GM21526 (cell line): Measurements from ENCODE around the gene SLC2A13.
"Not testable (repeated sequence)": the region's sequence is repeated elsewhere in the genome, so short reads cannot be mapped to it uniquely, and the experiment has no call there.

Source experiments
- ATAC-seq: cut with Tn5 transposase; IDR thresholded peaks from one replicate; pipeline ENCODE4 v1.9.1; 2021; ENCODE audit warnings: moderate library complexity; ENCODE audit not compliant: unreplicated experiment, low FRiP score

SLC2A13 gene

DNA sequence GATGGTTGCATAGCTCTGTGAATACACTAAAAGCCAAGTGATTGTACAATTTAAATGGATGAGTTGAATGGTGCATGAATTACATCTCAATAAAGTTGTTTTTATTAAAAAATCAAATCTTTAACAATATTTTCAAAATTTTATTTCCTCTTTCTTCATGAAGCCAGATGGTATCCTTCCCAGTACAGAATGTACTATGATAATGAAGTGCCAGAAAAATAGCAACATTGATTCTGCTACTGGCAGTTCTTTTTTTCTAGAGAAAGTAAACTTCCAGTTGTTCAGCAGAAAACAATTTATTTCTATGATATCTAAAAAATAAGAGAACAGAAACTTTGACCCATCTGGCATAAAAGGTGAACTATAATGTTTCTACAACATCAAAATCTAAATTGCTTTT, 61.5 kb downstream of the SLC2A13 start:
- no peak for ATAC-seq

DNA sequence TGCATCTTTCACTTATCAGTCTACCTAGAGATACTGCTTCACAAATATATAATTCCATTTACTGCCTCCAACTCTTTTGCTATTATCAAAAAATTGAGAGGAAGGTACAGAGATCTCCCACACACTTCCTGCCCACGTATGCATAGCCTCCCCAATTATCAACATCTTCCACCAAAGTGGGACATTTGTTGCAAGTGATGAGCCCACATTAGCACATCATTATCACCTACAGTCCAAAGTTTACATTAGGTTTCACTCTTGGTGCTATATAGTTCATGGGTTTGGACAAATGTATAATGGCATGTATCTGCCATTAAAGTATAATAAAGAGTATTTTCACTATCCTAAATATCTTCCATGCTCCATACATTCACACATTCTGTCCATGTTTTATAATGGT, 66.3 kb downstream of the SLC2A13 start:
- ATAC-seq: no peak

DNA sequence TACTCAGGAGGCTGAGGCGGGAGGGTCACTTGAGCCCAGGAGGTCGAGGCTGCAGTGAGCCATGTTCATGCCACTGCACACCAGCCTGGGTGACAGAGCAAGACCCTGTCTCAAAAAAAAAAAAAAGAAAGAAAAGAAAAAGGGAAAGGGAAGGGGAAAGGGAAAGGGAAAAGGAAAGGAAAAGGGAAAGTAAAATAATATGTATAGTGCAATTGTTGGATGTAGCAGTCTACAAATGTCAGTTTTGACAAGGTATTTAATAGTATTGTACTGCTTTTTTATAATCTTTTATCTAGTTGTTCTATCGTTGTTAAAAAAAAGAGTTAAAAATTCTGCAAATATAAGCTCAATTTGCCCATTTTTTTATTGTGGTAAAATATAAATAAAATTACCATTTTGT, 67.3 kb downstream of the SLC2A13 start:
- no peak for ATAC-seq

DNA sequence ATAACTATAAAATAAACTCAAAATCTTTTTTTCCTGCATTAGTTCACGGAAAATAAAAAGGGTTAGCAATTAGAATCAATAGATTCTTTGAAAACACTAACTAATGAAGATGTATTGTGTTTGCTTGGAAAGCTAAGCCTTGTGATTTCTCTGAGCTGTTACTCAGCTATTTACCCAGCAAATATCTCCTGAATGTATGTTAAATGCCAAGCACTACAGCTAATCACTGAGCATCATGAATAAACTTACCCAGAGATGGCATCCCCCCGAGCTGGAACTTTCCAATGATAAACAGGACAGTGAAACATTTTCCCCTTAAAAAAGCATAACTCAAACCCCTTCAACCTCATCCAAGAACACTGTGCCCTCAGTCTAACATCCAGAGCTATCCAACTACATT, 71.2 kb downstream of the SLC2A13 start:
- no peak for ATAC-seq

DNA sequence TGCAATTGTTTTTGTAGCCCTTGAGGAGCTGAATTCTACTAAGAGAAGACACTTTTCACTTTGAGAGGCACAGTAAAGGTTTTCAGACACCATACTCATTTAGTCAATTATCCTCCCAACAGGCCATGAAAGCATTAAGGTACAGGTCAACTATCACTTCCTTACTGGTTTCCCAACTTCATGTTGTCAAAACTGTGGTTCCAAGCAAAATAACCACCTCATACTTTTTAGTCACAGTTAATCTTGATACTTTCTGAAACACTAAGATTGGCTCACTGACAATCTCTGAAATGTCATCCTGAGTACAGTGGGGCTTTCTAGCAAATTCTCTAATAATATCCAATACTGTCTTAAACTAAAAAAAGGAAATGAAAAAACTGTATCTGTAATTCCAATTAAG, 71.7 kb downstream of the SLC2A13 start:
- no peak for ATAC-seq

DNA sequence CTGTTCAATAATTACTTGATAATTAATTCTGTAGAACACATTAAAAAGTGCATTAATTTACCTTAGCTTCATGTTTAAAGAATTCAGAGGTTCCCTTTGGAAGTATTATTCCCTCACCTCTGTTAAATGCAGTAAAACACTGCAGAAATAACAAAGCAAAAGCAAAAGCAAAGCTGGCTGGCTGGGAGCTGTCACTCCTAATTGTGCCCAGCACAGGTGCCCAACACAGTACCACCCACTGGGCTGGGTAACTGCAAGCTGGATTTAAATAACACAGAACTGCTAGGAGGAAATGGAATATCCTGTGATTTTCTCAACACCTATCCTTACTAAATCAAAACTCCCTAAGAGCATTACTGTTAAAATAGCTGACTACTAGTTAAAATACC, 72.6 kb downstream of the SLC2A13 start:
- no peak for ATAC-seq

DNA sequence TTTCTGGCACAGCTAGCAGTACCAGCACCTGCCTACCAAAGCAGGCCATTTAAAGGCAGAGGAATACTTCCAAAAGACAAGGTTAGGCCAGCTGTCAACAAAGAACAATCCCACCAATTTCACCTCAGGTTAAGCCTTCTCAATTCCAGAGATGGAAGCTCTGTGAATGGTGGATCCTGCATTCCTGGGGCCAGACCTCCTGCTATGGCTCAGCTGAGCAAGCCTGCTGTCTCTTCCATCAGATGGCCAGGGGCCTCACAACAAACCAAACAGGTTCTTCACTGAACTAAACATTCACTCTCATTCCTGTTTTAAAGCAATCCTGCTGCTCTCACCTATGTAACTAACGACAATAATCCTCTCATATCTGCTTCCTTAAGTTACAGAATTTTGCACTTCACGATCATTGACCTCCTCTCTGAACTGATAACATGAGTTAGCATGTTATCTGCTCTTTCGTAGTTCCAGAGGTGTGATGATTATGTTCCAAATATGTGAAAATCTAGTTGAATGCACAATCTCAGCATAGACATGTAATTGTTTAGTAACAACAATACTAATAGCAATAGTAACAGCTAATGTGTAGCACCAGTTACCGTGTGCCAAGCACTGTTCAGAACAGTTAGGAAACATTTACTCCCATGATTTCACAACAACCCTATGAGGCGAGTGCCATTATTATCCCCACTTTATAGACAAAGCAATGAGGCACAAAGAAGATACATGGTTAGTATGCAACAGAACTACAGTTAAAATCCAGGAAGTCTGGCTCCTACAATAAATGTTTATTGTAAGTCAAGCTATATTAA, 73.2 kb downstream of the SLC2A13 start:
- ATAC-seq: no peak

DNA sequence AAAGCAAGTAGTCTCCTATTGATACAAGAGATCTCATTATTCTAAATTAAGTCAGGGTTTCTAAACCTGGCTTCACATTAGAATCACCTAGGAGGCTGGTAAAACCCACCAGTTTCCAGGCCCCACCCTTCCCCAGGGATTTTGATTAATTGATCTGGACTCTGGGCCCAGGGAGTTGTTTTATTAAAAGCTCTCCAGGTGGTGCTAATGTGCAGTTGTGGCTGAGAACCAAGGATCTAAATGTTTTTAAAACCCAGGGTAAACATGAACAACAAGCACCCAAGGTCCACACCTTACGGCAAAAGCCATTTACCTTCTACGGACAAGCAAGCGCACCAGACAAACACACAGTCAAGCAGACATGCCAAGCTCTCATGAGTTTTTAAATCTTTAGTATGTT, 73.9 kb downstream of the SLC2A13 start:
- ATAC-seq: no peak

DNA sequence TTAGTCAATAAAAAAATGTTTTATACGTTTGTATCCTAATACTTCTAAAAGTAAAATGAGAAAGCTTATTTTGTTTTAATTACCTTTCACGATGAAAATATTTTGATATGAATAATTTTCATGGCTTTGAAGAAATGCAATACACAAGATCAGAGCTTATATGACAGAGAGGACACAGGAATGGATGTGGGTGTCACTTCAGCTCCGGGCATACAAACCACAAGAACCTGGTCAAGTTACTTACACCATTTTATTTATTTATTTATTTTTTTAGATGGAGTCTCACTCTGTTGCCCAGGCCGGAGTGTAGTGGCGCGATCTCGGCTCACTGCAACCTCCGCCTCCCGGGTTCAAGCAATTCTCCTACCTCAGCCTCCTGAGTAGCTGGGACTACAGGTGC, 74.9 kb downstream of the SLC2A13 start:
- not testable (repeated sequence) for ATAC-seq

DNA sequence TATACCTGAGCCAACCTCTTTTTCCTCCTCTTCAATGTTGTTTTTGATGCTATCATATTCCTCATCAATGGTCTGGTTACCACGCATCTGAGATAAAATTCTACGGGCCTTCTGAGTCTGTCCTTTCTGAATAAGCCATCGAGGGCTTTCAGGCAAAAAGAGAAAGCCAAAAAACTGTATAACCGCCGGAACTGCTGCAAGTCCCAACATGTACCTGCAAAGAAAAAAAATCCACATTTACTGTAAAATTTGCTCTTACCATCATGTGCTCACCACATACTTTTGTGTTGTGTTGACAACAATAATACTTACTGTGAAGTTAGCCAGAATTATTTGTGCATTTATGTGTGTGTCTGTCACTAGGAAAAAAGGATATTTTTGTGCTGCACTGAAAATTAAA, 77.6 kb downstream of the SLC2A13 start:
- no peak for ATAC-seq

DNA sequence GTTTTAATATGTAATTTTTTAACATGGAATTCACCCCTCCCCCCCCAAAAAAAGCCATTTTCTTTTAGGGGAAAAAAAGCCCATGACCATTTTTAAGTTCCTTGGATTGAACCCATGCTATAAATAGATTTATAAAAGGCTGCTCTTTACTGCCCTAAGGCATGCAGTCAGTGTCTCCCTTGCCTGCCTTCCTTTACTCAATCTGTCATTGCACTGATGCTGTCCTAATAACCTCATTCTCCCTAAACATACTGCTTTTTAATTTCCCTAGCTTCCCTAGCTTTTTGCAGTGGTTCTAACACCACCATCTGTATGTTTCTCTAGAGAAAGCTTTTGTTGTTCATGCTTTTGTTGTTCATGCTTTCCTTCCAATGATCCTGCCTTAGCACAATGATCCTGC, 83.0 kb downstream of the SLC2A13 start:
- no peak for ATAC-seq

DNA sequence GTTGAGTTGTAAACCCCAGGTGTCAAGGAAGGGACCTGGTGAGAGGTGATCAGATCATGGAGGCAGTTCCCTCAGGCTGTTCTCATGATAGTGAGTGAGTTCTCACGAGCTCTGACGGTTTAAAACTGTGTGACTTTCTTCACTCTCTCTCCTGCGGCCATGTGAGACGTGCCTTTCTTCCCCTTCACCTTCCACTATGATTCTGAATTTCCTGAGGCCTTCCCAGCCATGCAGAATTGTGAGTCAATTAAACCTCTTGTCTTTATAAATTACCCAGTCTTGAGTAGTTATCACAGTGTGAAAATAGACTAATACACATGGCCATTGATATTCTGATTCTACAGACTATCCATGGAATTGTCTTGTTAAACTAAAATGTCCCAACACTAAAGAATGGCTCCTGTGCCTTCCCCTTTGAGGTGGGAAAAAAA, 85.6 kb downstream of the SLC2A13 start:
- no peak for ATAC-seq

DNA sequence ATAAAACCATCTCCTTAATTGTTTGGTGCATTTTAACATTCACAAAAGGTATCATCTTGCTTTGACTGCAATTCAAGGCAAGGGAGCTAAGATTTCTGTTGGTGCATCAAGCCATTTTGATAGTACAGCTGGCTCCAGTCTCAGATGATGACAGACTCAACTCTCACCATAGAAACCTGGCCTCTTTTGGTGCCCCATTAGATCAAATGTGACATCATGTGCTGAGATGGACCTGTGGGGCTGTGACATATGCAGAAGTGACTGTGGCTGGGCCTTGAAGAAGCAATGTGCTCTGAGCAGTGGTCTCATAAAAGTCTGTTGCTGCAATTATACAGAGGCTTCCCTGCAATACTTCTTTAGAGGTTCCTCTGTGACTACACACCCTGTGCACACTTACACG, 88.4 kb downstream of the SLC2A13 start:
- no peak for ATAC-seq

DNA sequence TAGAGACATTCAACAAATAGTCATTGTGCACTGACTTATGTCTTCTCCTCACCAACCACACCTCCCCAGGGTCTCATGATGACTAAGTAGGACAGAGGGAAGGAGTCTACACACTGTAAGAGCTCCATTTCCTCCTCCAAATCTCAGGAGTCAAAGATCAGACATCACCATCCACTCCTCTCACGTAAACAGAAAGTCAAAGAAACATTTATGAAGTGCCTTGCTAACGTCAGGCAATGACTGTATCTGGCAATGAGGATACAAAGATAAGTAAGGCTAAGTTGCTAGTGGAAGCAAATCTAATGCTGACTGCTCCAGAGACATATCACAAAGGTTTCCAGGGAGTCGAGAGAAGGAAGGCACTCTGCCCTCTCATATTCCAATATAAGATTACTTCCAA, 88.9 kb downstream of the SLC2A13 start:
- ATAC-seq: no peak

DNA sequence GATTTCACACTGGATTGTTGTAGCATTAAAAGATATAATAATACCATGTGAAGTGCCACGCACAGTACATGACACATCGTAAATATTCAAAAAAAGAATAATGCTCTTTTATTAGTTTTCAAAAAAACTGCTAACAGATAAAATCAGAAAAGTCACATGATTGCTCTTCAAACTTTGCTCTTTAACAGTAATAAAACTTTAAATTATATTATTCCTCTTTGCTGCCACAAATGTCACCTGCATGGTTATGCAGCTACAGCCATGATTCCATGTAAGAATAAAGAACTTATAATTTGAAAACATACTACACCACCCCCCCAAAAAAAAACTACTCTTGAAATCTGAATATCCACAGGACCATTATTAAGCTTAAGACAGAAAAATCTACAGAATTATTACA, 90.0 kb downstream of the SLC2A13 start:
- no peak for ATAC-seq

DNA sequence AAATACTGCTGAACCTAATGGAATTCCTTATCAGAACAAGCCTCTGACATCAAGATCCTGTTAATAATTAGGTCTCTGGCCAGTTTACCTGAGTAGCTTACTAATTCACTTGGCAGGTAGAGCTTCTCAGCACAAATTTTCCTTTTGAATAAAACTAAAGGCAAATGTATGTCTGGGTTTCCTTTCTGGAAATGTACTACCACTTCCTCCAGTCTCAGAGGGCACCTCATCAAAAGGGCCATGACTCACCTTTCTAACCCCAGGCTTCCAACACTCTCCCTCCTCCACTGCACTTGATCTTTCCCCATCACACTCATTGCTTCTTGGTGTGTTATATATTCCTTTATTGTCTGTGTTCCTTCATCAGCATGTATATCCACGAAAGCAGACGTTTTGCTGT, 90.5 kb downstream of the SLC2A13 start:
- no peak for ATAC-seq

DNA sequence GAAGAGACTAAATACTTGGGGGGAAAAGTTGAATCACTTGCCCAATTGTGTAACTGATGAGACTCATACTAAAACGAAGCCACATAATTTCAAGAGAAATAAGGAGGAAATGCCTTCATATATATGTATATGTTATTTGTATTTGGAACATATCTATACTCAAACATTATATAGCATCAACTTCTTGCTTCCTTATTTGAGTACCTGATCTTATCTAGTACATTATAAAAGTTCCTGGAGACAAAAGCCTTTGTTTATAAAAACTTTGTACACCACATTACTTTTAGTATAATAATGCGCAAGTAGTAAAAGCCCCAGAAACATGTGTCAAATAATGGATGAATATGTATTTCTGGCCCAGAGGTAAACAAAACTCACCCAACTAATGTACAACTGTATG, 92.0 kb downstream of the SLC2A13 start:
- no peak for ATAC-seq

DNA sequence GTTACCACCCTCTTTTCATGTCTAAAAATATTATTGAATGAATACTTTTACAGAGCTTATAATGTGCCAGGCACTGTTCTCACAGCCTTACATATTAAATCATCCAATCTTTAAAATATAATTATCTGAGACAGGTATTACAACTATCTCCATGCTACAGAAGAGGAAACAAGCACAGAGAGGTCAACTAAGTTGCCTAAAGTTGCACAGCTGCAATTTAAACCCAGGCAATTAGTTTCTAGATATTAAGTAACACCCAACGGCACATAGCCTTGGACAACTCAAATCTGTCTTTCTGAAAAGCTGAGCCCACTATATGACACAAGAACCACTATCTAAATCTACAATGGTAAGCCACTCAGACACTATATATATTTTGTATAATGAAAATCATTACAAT, 92.6 kb downstream of the SLC2A13 start:
- ATAC-seq: no peak

DNA sequence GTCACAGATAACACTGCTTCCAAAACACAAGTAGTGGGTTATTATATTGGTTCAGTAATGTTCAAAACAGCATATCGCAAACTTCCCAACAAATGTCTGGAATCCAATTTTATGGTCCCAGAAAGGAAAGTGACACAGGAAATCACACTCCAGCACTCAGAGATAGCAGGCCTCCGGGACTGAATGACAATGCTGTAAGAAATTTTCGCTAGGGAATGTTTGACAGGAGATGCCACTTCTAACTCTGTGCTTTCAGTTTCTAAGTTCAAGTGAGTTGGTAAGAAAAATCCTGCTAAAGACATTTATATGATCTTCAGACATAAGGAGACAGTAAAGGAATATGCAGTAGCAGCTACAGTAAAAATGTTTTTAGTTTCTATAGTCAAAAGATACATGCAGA, 93.2 kb downstream of the SLC2A13 start:
- ATAC-seq: no peak

DNA sequence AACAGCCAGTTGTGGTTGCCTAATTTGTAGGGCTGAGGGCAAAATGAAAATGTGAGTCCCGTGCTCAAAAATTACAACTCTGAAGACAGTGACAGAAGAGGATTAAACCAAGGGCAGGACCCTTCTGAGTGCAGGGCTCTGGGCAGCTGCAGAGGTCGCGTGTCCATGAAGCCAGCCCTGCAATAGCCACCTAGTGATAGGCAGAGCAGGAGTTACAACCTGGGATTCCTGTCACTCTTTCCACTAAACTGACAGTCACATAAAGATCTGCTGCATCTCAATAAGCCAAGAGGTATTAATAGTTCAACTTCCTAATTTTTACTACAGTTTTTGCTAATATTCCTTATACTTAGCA, 94.1 kb downstream of the SLC2A13 start:
- peak; percentile 9 for ATAC-seq

DNA sequence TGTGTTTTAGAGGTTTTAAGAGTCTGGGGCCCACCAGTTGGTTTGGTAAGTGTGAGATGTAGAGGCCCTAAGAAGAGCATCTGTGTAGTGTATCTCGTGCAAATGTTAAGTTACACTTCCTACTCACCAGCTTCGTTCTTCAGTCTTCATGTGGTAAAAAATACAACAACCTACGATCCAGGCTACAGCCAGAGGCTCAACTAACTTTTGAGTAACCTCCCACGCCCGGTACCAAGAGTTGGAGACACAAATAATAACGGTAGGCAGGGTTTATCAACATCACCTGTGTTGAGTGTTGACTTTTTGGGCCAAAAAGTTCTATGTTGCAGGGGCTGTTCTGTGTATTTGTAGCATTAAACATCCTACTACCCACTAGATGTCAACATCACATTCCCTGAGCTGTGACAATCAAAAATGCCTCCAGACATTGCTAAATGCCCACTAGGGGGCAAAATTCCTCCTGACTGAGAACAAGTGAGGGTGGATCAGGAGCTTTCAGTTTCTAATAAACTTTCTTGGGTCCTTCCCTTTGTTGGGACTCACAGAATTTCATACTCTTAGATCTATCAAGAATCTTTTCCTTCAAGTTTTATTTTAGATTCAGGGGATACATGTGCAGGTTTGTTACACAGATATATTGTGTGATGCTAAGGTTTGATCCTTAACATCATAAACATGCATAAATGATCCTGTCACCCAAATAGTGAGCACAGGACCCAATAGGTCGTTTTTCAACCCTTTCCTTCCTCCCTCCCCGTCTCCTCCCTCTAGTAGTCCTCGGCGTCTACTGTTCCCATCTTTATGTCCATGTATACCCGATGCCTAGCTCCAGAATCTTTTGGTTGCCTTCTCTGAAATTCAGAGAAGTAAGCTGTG, 94.7 kb downstream of the SLC2A13 start:
- ATAC-seq: peak; percentile 93
